GM18511 (cell line): Measurements from ENCODE around the gene ASIC3.
"Not testable (repeated sequence)": the region's sequence is repeated elsewhere in the genome, so short reads cannot be mapped to it uniquely, and the experiment has no call there.

Experiments used
- ATAC-seq: cut with Tn5 transposase; IDR thresholded peaks from one replicate; pipeline ENCODE4 v1.9.1; 2021; ENCODE audit warnings: mild to moderate bottlenecking, moderate library complexity; ENCODE audit not compliant: unreplicated experiment

Gene ASIC3

GRCh38 chr7:151047976-151048815, at the start of gene ASIC3:
TSS of gene ASIC3 (plus strand) at chr7:151048531. CDS start at chr7:151048886, 355 bp downstream.
- no peak for ATAC-seq

GRCh38 chr7:150999001-150999400, 49.3 kb upstream of the ASIC3 start:
- ATAC-seq = no peak

- ATAC-seq = no peak
Observed at GRCh38 chr7:150999497-151000230, 48.7 kb upstream of the ASIC3 start.

GRCh38 chr7:151000897-151001495, 47.3 kb upstream of the ASIC3 start:
- ATAC-seq = no peak

- no peak for ATAC-seq
Observed at GRCh38 chr7:151001546-151001945, 46.8 kb upstream of the ASIC3 start.

GRCh38 chr7:151003572-151003971, 44.8 kb upstream of the ASIC3 start:
- no peak for ATAC-seq

- ATAC-seq = no peak
Observed at GRCh38 chr7:151005566-151005965, 42.8 kb upstream of the ASIC3 start.

- no peak for ATAC-seq
Observed at GRCh38 chr7:151006590-151007300, 41.6 kb upstream of the ASIC3 start.

GRCh38 chr7:151007469-151007898, 40.8 kb upstream of the ASIC3 start:
- ATAC-seq = no peak

GRCh38 chr7:151008143-151008510, 40.2 kb upstream of the ASIC3 start:
- no peak for ATAC-seq

GRCh38 chr7:151008511-151009323, 39.6 kb upstream of the ASIC3 start:
- peak; percentile 86 for ATAC-seq

GRCh38 chr7:151009327-151010036, 38.8 kb upstream of the ASIC3 start:
- no peak for ATAC-seq

- ATAC-seq = no peak
Observed at GRCh38 chr7:151010037-151010306, 38.4 kb upstream of the ASIC3 start.

GRCh38 chr7:151010307-151011096, 37.8 kb upstream of the ASIC3 start:
- ATAC-seq = no peak

- no peak for ATAC-seq
Observed at GRCh38 chr7:151011097-151011409, 37.3 kb upstream of the ASIC3 start.

GRCh38 chr7:151011616-151012015, 36.7 kb upstream of the ASIC3 start:
- not testable (repeated sequence) for ATAC-seq

- ATAC-seq = no peak
Observed at GRCh38 chr7:151012031-151012692, 36.2 kb upstream of the ASIC3 start.

GRCh38 chr7:151012911-151013347, 35.4 kb upstream of the ASIC3 start:
- ATAC-seq = no peak

GRCh38 chr7:151013356-151013732, 35.0 kb upstream of the ASIC3 start:
- no peak for ATAC-seq
